ENCODE measurements around the gene DPF3.

The DPF3 gene

GRCh38 chr14:72731252-72732020, 162.5 kb downstream of the DPF3 start:
- H3K4me3 ChIP-seq (ENCODE audit: low read length): no peak overlapping the region
- no peaks in the 10 kb centered on the region for H3K9me3 ChIP-seq (ENCODE audit: insufficient read depth, low read depth, low read length)
- H3K27me3 ChIP-seq (ENCODE audit: insufficient read depth, low read length): no peaks in the 10 kb centered on the region; the same call in 1 of the 2 replicates

GRCh38 chr14:72730468-72730867, 163.4 kb downstream of the DPF3 start:
- no peaks in the 10 kb centered on the region; the same call in 1 of the 2 replicates for H3K27me3 ChIP-seq (ENCODE audit: insufficient read depth, low read length)
- H3K27ac ChIP-seq (ENCODE audit: low read length): no peak overlapping the region
- H3K9ac ChIP-seq (ENCODE audit: low read depth, low read length): no peak overlapping the region
- H3K4me3 ChIP-seq (ENCODE audit: low read length): no peak overlapping the region
- no peaks in the 10 kb centered on the region for H3K9me3 ChIP-seq (ENCODE audit: insufficient read depth, low read depth, low read length)
- no peaks in the 10 kb centered on the region for H3K4me1 ChIP-seq (ENCODE audit: insufficient read depth, low read length)
- H3K36me3 ChIP-seq (ENCODE audit: insufficient read depth, low read depth, low read length): no peaks in the 10 kb centered on the region

More at GRCh38 chr14:72731252-72732020, 162.5 kb downstream of the DPF3 start:
- H3K4me1 ChIP-seq (ENCODE audit: insufficient read depth, low read length): no peaks in the 10 kb centered on the region
- no peak overlapping the region for H3K27ac ChIP-seq (ENCODE audit: low read length)
- H3K36me3 ChIP-seq (ENCODE audit: insufficient read depth, low read depth, low read length): no peaks in the 10 kb centered on the region
- H3K9ac ChIP-seq (ENCODE audit: low read depth, low read length): no peak overlapping the region

GRCh38 chr14:72726444-72726843, 167.5 kb downstream of the DPF3 start:
- Histone ChIP-seq H3K36me3 (ENCODE audit: insufficient read depth, low read depth, low read length) (no peaks in the 10 kb centered on the region), H3K27ac (ENCODE audit: low read length) (no peak overlapping the region), H3K9ac (ENCODE audit: low read depth, low read length) (no peak overlapping the region)

GRCh38 chr14:72723858-72724530, 169.9 kb downstream of the DPF3 start:
- H3K4me3 ChIP-seq (ENCODE audit: low read length): no peak overlapping the region
- H3K36me3 ChIP-seq (ENCODE audit: insufficient read depth, low read depth, low read length): no peaks in the 10 kb centered on the region
- no peaks in the 10 kb centered on the region for H3K27me3 ChIP-seq (ENCODE audit: insufficient read depth, low read length)
- H3K9ac ChIP-seq (ENCODE audit: low read depth, low read length): no peak overlapping the region
- H3K27ac ChIP-seq (ENCODE audit: low read length): no peak overlapping the region
- no peaks in the 10 kb centered on the region for H3K4me1 ChIP-seq (ENCODE audit: insufficient read depth, low read length)
- H3K9me3 ChIP-seq (ENCODE audit: insufficient read depth, low read depth, low read length): no peaks in the 10 kb centered on the region

More at GRCh38 chr14:72726444-72726843, 167.5 kb downstream of the DPF3 start:
- no peaks in the 10 kb centered on the region for H3K4me1 ChIP-seq (ENCODE audit: insufficient read depth, low read length)
- H3K9me3 ChIP-seq (ENCODE audit: insufficient read depth, low read depth, low read length): no peaks in the 10 kb centered on the region
- H3K4me3 ChIP-seq (ENCODE audit: low read length): no peak overlapping the region
- H3K27me3 ChIP-seq (ENCODE audit: insufficient read depth, low read length): no peaks in the 10 kb centered on the region

GRCh38 chr14:72722201-72722785, 171.6 kb downstream of the DPF3 start:
- Histone ChIP-seq H3K4me3 (ENCODE audit: low read length) (no peak overlapping the region), H3K27ac (ENCODE audit: low read length) (no peak overlapping the region), H3K9me3 (ENCODE audit: insufficient read depth, low read depth, low read length) (no peaks in the 10 kb centered on the region), H3K36me3 (ENCODE audit: insufficient read depth, low read depth, low read length) (no peaks in the 10 kb centered on the region), H3K27me3 (ENCODE audit: insufficient read depth, low read length) (no peaks in the 10 kb centered on the region), H3K4me1 (ENCODE audit: insufficient read depth, low read length) (no peaks in the 10 kb centered on the region), H3K9ac (ENCODE audit: low read depth, low read length) (no peak overlapping the region)

GRCh38 chr14:72721083-72721482, 172.8 kb downstream of the DPF3 start:
- H3K4me3 ChIP-seq (ENCODE audit: low read length): no peak overlapping the region

GRCh38 chr14:72717220-72717619, 176.7 kb downstream of the DPF3 start:
- Histone ChIP-seq H3K4me1 (ENCODE audit: insufficient read depth, low read length) (no peaks in the 10 kb centered on the region), H3K9ac (ENCODE audit: low read depth, low read length) (no peak overlapping the region), H3K27ac (ENCODE audit: low read length) (no peak overlapping the region), H3K36me3 (ENCODE audit: insufficient read depth, low read depth, low read length) (no peaks in the 10 kb centered on the region), H3K4me3 (ENCODE audit: low read length) (no peak overlapping the region), H3K9me3 (ENCODE audit: insufficient read depth, low read depth, low read length) (no peaks in the 10 kb centered on the region), H3K27me3 (ENCODE audit: insufficient read depth, low read length) (no peaks in the 10 kb centered on the region)

More at GRCh38 chr14:72721083-72721482, 172.8 kb downstream of the DPF3 start:
- Histone ChIP-seq H3K9me3 (ENCODE audit: insufficient read depth, low read depth, low read length) (no peaks in the 10 kb centered on the region), H3K4me1 (ENCODE audit: insufficient read depth, low read length) (no peaks in the 10 kb centered on the region), H3K36me3 (ENCODE audit: insufficient read depth, low read depth, low read length) (no peaks in the 10 kb centered on the region), H3K9ac (ENCODE audit: low read depth, low read length) (no peak overlapping the region), H3K27ac (ENCODE audit: low read length) (no peak overlapping the region), H3K27me3 (ENCODE audit: insufficient read depth, low read length) (no peaks in the 10 kb centered on the region)

GRCh38 chr14:72716476-72716875, 177.4 kb downstream of the DPF3 start:
- H3K27ac ChIP-seq (ENCODE audit: low read length): no peak overlapping the region
- no peaks in the 10 kb centered on the region for H3K4me1 ChIP-seq (ENCODE audit: insufficient read depth, low read length)
- no peaks in the 10 kb centered on the region for H3K9me3 ChIP-seq (ENCODE audit: insufficient read depth, low read depth, low read length)
- H3K36me3 ChIP-seq (ENCODE audit: insufficient read depth, low read depth, low read length): no peaks in the 10 kb centered on the region
- H3K4me3 ChIP-seq (ENCODE audit: low read length): no peak overlapping the region
- no peak overlapping the region for H3K9ac ChIP-seq (ENCODE audit: low read depth, low read length)
- no peaks in the 10 kb centered on the region for H3K27me3 ChIP-seq (ENCODE audit: insufficient read depth, low read length)

- Histone ChIP-seq H3K9me3 (ENCODE audit: insufficient read depth, low read depth, low read length) (no peaks in the 10 kb centered on the region), H3K36me3 (ENCODE audit: insufficient read depth, low read depth, low read length) (no peaks in the 10 kb centered on the region), H3K4me1 (ENCODE audit: insufficient read depth, low read length) (no peaks in the 10 kb centered on the region), H3K27me3 (ENCODE audit: insufficient read depth, low read length) (no peaks in the 10 kb centered on the region), H3K27ac (ENCODE audit: low read length) (no peak overlapping the region), H3K4me3 (ENCODE audit: low read length) (no peak overlapping the region), H3K9ac (ENCODE audit: low read depth, low read length) (no peak overlapping the region)
These were observed 178.1 kb downstream of the DPF3 start for GRCh38 chr14:72715850-72716228.

GRCh38 chr14:72715215-72715849, 178.6 kb downstream of the DPF3 start:
- Histone ChIP-seq H3K9me3 (ENCODE audit: insufficient read depth, low read depth, low read length) (no peaks in the 10 kb centered on the region), H3K4me3 (ENCODE audit: low read length) (no peak overlapping the region), H3K36me3 (ENCODE audit: insufficient read depth, low read depth, low read length) (no peaks in the 10 kb centered on the region), H3K4me1 (ENCODE audit: insufficient read depth, low read length) (no peaks in the 10 kb centered on the region), H3K27me3 (ENCODE audit: insufficient read depth, low read length) (no peaks in the 10 kb centered on the region), H3K9ac (ENCODE audit: low read depth, low read length) (no peak overlapping the region), H3K27ac (ENCODE audit: low read length) (no peak overlapping the region)

- Histone ChIP-seq H3K9ac (ENCODE audit: low read depth, low read length) (no peak overlapping the region), H3K36me3 (ENCODE audit: insufficient read depth, low read depth, low read length) (no peaks in the 10 kb centered on the region), H3K27ac (ENCODE audit: low read length) (no peak overlapping the region), H3K27me3 (ENCODE audit: insufficient read depth, low read length) (no peaks in the 10 kb centered on the region), H3K4me1 (ENCODE audit: insufficient read depth, low read length) (no peaks in the 10 kb centered on the region), H3K9me3 (ENCODE audit: insufficient read depth, low read depth, low read length) (no peaks in the 10 kb centered on the region), H3K4me3 (ENCODE audit: low read length) (no peak overlapping the region)
These were observed 179.1 kb downstream of the DPF3 start for GRCh38 chr14:72714871-72715214.

Measured in iPS-20b (cell line).